ENCODE results near the gene LIMD2. TPM values are rescaled to one million over a fixed set of nuclear protein-coding genes. Genes with fewer than 3 reads are reported as not detected.

The LIMD2 gene
- total RNA-seq, 2 donors from 2014 or later: 2.7 to 5.6 TPM

DNA sequence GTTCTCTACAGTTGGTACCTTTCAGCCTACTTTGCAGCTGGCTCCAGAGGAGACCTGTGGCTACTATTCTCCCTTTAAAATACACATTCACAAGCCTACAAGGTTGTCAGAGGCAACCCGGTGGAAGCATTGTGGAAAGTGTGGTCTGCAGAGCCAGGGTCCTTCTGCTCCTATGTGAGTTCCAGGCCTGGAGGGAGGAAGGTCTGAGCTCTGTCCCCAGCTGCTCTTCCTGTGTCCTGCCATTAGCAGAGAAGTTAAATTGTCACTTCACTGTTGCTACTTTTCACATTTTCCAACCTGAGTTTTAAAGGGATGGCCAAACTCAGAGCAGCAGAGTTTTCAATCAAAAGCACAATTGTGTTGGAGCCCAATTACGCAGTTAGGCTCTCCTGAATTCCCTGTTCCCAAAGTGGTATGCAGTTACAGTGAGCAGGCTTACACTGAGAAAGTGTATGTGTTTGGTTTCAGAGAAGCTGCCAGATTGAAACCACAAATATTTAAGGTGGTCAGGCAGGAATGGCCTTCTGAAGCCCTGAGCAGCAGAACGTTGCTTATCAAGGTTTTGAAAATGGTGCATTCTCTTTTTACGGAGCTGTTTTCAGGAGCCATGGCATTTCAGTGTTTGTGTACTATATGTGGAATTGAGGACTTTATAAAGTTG, 52.7 kb downstream of the LIMD2 start:
- no peaks in the 10 kb centered on the region for H3K27me3 ChIP-seq
- peaks cover 0 to 28% of the 10 kb centered on the region in 2 donors for H3K4me1 ChIP-seq
- H3K36me3 ChIP-seq: peaks cover 25% of the 10 kb centered on the region
- TF ChIP-seq, protein P1, sequence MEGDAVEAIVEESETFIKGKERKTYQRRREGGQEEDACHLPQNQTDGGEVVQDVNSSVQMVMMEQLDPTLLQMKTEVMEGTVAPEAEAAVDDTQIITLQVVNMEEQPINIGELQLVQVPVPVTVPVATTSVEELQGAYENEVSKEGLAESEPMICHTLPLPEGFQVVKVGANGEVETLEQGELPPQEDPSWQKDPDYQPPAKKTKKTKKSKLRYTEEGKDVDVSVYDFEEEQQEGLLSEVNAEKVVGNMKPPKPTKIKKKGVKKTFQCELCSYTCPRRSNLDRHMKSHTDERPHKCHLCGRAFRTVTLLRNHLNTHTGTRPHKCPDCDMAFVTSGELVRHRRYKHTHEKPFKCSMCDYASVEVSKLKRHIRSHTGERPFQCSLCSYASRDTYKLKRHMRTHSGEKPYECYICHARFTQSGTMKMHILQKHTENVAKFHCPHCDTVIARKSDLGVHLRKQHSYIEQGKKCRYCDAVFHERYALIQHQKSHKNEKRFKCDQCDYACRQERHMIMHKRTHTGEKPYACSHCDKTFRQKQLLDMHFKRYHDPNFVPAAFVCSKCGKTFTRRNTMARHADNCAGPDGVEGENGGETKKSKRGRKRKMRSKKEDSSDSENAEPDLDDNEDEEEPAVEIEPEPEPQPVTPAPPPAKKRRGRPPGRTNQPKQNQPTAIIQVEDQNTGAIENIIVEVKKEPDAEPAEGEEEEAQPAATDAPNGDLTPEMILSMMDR (IDR thresholded peaks at IDR 0.05): no peak
- no peak overlapping the region for H3K27ac ChIP-seq
- no peaks in the 10 kb centered on the region for H3K9me3 ChIP-seq
- H3K4me3 ChIP-seq: no peak overlapping the region
- DNase-seq (ENCODE audit: low spot score): no peak

DNA sequence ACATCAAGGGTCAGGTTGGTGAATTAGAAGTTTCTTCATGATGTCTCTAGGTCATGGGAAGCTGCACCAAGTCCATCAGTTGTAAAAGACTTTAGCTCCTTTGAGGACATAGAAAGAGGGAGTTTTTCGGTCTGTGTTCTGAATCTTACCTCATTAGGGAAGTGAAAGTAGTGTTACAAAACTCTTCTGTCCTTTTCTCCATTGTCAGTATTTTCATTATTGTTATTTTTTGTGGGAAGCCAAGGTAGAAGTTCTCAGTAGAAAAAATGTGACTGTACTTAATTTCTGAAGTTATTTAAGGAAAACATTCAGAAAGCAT, 53.5 kb downstream of the LIMD2 start:
- DNase-seq (ENCODE audit: low spot score): no peak
- Histone ChIP-seq H3K27ac (peak overlapping the region in 1 of 2 donors; percentile 19), H3K9me3 (no peaks in the 10 kb centered on the region), H3K4me3 (no peak overlapping the region), H3K36me3 (peaks cover 25% of the 10 kb centered on the region), H3K27me3 (no peaks in the 10 kb centered on the region), H3K4me1 (peaks cover 0 to 26% of the 10 kb centered on the region in 2 donors)
- TF ChIP-seq, protein P1 (IDR thresholded peaks at IDR 0.05): no peak

Other genes with a start within 250 kb of the LIMD2 start
- 1 to 10 TPM; 3.4 to 4.0 TPM for gene ACE, start 223.1 kb downstream of the LIMD2 start, total RNA-seq
- gene KCNH6, start 176.8 kb downstream of the LIMD2 start, total RNA-seq: not detected
- gene DCAF7, start 149.6 kb downstream of the LIMD2 start, total RNA-seq: 10 to 100 TPM; 26.9 to 31.8 TPM
- 10 to 100 TPM; 18.2 to 27.7 TPM for gene TACO1, start 99.2 kb downstream of the LIMD2 start, total RNA-seq
- gene MAP3K3, start 77.7 kb downstream of the LIMD2 start, total RNA-seq: 10 to 100 TPM; 38.2 to 94.7 TPM
- gene STRADA, start 41.7 kb upstream of the LIMD2 start, total RNA-seq: 10 to 100 TPM; 13.1 to 14.4 TPM
- gene CCDC47, start 73.5 kb upstream of the LIMD2 start, total RNA-seq: 10 to 100 TPM; 57.1 to 69.7 TPM
- gene DDX42, start 74.0 kb upstream of the LIMD2 start, total RNA-seq: 10 to 100 TPM; 39.9 to 41.0 TPM
- gene PSMC5, start 127.3 kb upstream of the LIMD2 start, total RNA-seq: 100 to 1,000 TPM in 1 of 2 donors, 10 to 100 TPM in 1; 59.3 to 105 TPM
- gene FTSJ3, start 127.5 kb upstream of the LIMD2 start, total RNA-seq: 10 to 100 TPM; 24.3 to 58.0 TPM
- 10 to 100 TPM; 30.4 to 51.3 TPM for gene SMARCD2, start 142.6 kb upstream of the LIMD2 start, total RNA-seq
- not detected for gene CSH2, start 173.6 kb upstream of the LIMD2 start, total RNA-seq
- gene GH2, start 181.8 kb upstream of the LIMD2 start, total RNA-seq: not detected
- gene CSH1, start 196.4 kb upstream of the LIMD2 start, total RNA-seq: not detected
- gene CSHL1, start 211.1 kb upstream of the LIMD2 start, total RNA-seq: not detected
- gene GH1, start 218.7 kb upstream of the LIMD2 start, total RNA-seq: not detected
- 1 to 10 TPM; 2.2 to 7.3 TPM for gene CD79B, start 232.2 kb upstream of the LIMD2 start, total RNA-seq